H9 (cell line): ENCODE measurements around the gene IL17REL. TPM values are rescaled to one million over a fixed set of nuclear protein-coding genes. Genes with fewer than 3 reads are reported as not detected.

Source experiments
- DNase-seq: peaks from one replicate; pipeline ENCODE4 v3.0.0-alpha.2; 2017
- H2AFZ ChIP-seq: one replicate; pipeline ENCODE4 v1.6.1; 2013; ENCODE audit warnings: mild to moderate bottlenecking, low read length, control low read depth, moderate library complexity
- H2AK5ac ChIP-seq: 2 replicates; pipeline ENCODE4 v1.6.1; 2013; ENCODE audit warnings: low read length, control low read depth, mixed read lengths; ENCODE audit not compliant: insufficient read length
- H2BK120ac ChIP-seq: one replicate; pipeline ENCODE4 v1.6.1; 2013; ENCODE audit warnings: low read depth, mild to moderate bottlenecking, low read length, control low read depth, inconsistent platforms; ENCODE audit not compliant: poor library complexity, severe bottlenecking
- H2BK12ac ChIP-seq: 2 replicates; pipeline ENCODE4 v1.6.1; 2013; ENCODE audit warnings: low read length, control low read depth, mixed read lengths, low read depth; ENCODE audit not compliant: insufficient read length
- H2BK15ac ChIP-seq: 2 replicates; pipeline ENCODE4 v1.6.1; 2013; ENCODE audit warnings: low read depth, low read length, control low read depth
- H2BK20ac ChIP-seq: one replicate; pipeline ENCODE4 v1.6.1; 2013; ENCODE audit warnings: low read depth, mild to moderate bottlenecking, low read length, control low read depth, inconsistent platforms; ENCODE audit not compliant: poor library complexity, severe bottlenecking
- H2BK5ac ChIP-seq: 2 replicates; pipeline ENCODE4 v1.6.1; 2013; ENCODE audit warnings: low read length, control low read depth, mixed read lengths; ENCODE audit not compliant: insufficient read length
- H3K14ac ChIP-seq: 2 replicates; pipeline ENCODE4 v1.6.1; 2013; ENCODE audit warnings: low read length, control low read depth; ENCODE audit not compliant: insufficient read depth
- H3K18ac ChIP-seq: 2 replicates; pipeline ENCODE4 v1.6.1; 2013; ENCODE audit warnings: low read depth, mild to moderate bottlenecking, mixed read lengths, low read length, control low read depth; ENCODE audit not compliant: insufficient read length
- H3K23ac ChIP-seq: 2 replicates; pipeline ENCODE4 v1.6.1; 2013; ENCODE audit warnings: low read length, control low read depth, mixed read lengths, low read depth; ENCODE audit not compliant: insufficient read length
- H3K23me2 ChIP-seq: 2 replicates; pipeline ENCODE4 v1.6.1; 2013; ENCODE audit warnings: low read depth, mild to moderate bottlenecking, mixed read lengths, low read length, control low read depth; ENCODE audit not compliant: insufficient read length, poor library complexity, severe bottlenecking
- H3K27ac ChIP-seq: 2 replicates; pipeline ENCODE4 v1.5.1; 2013; ENCODE audit warnings: low read length, control low read depth, mixed read lengths, low read depth; ENCODE audit not compliant: insufficient read length
- H3K27me3 ChIP-seq: 2 replicates; pipeline ENCODE4 v1.6.1; 2013; ENCODE audit warnings: low read length, control low read depth, inconsistent platforms; ENCODE audit not compliant: insufficient read depth
- H3K4ac ChIP-seq: 2 replicates; pipeline ENCODE4 v1.6.1; 2013; ENCODE audit warnings: low read depth, mild to moderate bottlenecking, control low read depth, inconsistent platforms, low read length, moderate library complexity
- H3K4me1 ChIP-seq: 2 replicates; pipeline ENCODE4 v1.6.1; 2013; ENCODE audit warnings: low read length, control low read depth, inconsistent platforms; ENCODE audit not compliant: insufficient read depth
- H3K4me2 ChIP-seq: 2 replicates; pipeline ENCODE4 v1.6.1; 2013; ENCODE audit warnings: low read length, control low read depth, mixed read lengths; ENCODE audit not compliant: insufficient read length, insufficient read depth
- H3K56ac ChIP-seq: 2 replicates; pipeline ENCODE4 v1.6.1; 2013; ENCODE audit warnings: low read depth, mild to moderate bottlenecking, mixed read lengths, low read length, control low read depth; ENCODE audit not compliant: insufficient read length
- H3K79me1 ChIP-seq: 2 replicates; pipeline ENCODE4 v1.6.1; 2013; ENCODE audit warnings: low read depth, mild to moderate bottlenecking, moderate library complexity, low read length, control low read depth, inconsistent platforms; ENCODE audit not compliant: insufficient read depth, poor library complexity, severe bottlenecking
- H3K79me2 ChIP-seq: 2 replicates; pipeline ENCODE4 v1.6.1; 2013; ENCODE audit warnings: low read length, control low read depth, inconsistent platforms; ENCODE audit not compliant: insufficient read depth
- H3K9ac ChIP-seq: 2 replicates; pipeline ENCODE4 v1.6.1; 2013; ENCODE audit warnings: low read length, control low read depth, mixed read lengths; ENCODE audit not compliant: insufficient read length; ENCODE audit errors: extremely low read depth
- H3K9me3 ChIP-seq: one replicate; pipeline ENCODE4 v1.6.1; 2013; ENCODE audit warnings: low read depth, low read length, inconsistent platforms; ENCODE audit not compliant: control insufficient read depth
- H3T11ph ChIP-seq: one replicate; pipeline ENCODE4 v1.6.1; 2013; ENCODE audit warnings: mild to moderate bottlenecking, low read length, control low read depth, inconsistent platforms
- H4K20me1 ChIP-seq: one replicate; pipeline ENCODE4 v1.6.1; 2013; ENCODE audit not compliant: control insufficient read depth, insufficient read length, insufficient read depth
- H4K5ac ChIP-seq: 2 replicates; pipeline ENCODE4 v1.6.1; 2013; ENCODE audit warnings: low read depth, mild to moderate bottlenecking, mixed read lengths, low read length, control low read depth; ENCODE audit not compliant: insufficient read length
- H4K8ac ChIP-seq: replicated peaks from 2 replicates; pipeline ENCODE4 v1.6.1; 2013; ENCODE audit warnings: low read length, control low read depth, mixed read lengths, low read depth; ENCODE audit not compliant: insufficient read length
- H4K91ac ChIP-seq: 2 replicates; pipeline ENCODE4 v1.6.1; 2013; ENCODE audit warnings: low read depth, mild to moderate bottlenecking, moderate library complexity, mixed read lengths, low read length, control low read depth; ENCODE audit not compliant: insufficient read length
- H3K27ac Mint-ChIP-seq, 3 experiments: 2 replicates in 2 of 3; 3 replicates in 1 of 3; pipeline ENCODE4 v1.8.0; 2020 to 2021; ENCODE audit warnings: mixed read lengths in 3 of 3, mild to moderate bottlenecking in 1 of 3, moderate library complexity in 1 of 3
- H3K27me3 Mint-ChIP-seq: 2 replicates; pipeline ENCODE4 v1.8.0; 2021; ENCODE audit warnings: low read depth, mild to moderate bottlenecking, moderate library complexity, mixed read lengths
- H3K36me3 Mint-ChIP-seq, 3 experiments: 2 replicates in 2 of 3; 3 replicates in 1 of 3; pipeline ENCODE4 v1.8.0; 2020 to 2021; ENCODE audit warnings: low read depth in 3 of 3, mixed read lengths in 3 of 3; ENCODE audit not compliant: insufficient read depth in 1 of 3
- H3K4me1 Mint-ChIP-seq, 2 experiments: 2 replicates each; pipeline ENCODE4 v1.8.0; 2020; ENCODE audit warnings: mixed read lengths in 2 of 2
- H3K4me3 Mint-ChIP-seq, 2 experiments: 2 replicates in 1 of 2; 3 replicates in 1 of 2; pipeline ENCODE4 v1.8.0; 2020 to 2021; ENCODE audit warnings: mild to moderate bottlenecking in 2 of 2, mixed read lengths in 2 of 2, moderate library complexity in 1 of 2
- H3K9me3 Mint-ChIP-seq, 2 experiments: 2 replicates in 1 of 2; 3 replicates in 1 of 2; pipeline ENCODE4 v1.8.0; 2020; ENCODE audit warnings: mild to moderate bottlenecking in 2 of 2, mixed read lengths in 2 of 2, moderate library complexity in 1 of 2
- CTCF ChIP-seq: fragments of 200-600 bp; sonication (generic); conservative IDR thresholded peaks from 3 replicates; pipeline ENCODE4 v1.8.0; 2021; ENCODE audit warnings: antibody characterized with exemption, mild to moderate bottlenecking
- WGBS: extraction: QIAGEN DNeasy Blood & Tissue Kit; methylation state at CpG from one replicate; pipeline ENCODE4 v1.1.7; 2013; ENCODE audit warnings: missing lambda C conversion rate, low lambda C conversion rate, mixed read lengths; ENCODE audit not compliant: insufficient read length; ENCODE audit errors: extremely low coverage; 5-methylcytosine and 5-hydroxymethylcytosine counted together
- total RNA-seq: library from RNA; stranded (reverse); gene quantifications from 2 replicates; pipeline ENCODE4 v1.2.1, GENCODE V29; 2021

Gene IL17REL
- total RNA-seq, 1 experiment from 2014 or later = 0.20 TPM

- Histone ChIP-seq H3K4me2 (no peak overlapping the region), H3K79me2 (no peaks in the 10 kb centered on the region), H3K4me1 (no peaks in the 10 kb centered on the region), H3T11ph (no peak overlapping the region), H3K79me1 (no peaks in the 10 kb centered on the region), H2BK12ac (no peak overlapping the region), H3K23me2 (no peaks in the 10 kb centered on the region), H3K27ac (no peak overlapping the region), H4K8ac (no peak overlapping the region), H2BK20ac (no peak overlapping the region), H3K9ac (no peak overlapping the region), H2BK120ac (no peak overlapping the region), H3K27me3 (peaks cover 2% of the 10 kb centered on the region; the same call in 1 of the 2 replicates), H4K5ac (no peak overlapping the region), H2BK5ac (no peak overlapping the region), H3K14ac (no peak overlapping the region), H3K9me3 (no peaks in the 10 kb centered on the region), H4K20me1 (no peaks in the 10 kb centered on the region), H2AFZ (no peak overlapping the region), H2BK15ac (no peak overlapping the region), H2AK5ac (no peak overlapping the region), H3K56ac (no peak overlapping the region), H3K18ac (no peak overlapping the region), H3K4ac (no peak overlapping the region), H3K23ac (no peak overlapping the region), H4K91ac (no peak overlapping the region)
- peaks cover 79% of the 10 kb centered on the region for H3K27me3 Mint-ChIP-seq
- no CpG with 5 or more reads among the region's 2 CpGs for WGBS
- H3K36me3 Mint-ChIP-seq = peaks cover 0 to 5% (median 3%) of the 10 kb centered on the region in 3 experiments; a peak in 3 of 7 replicates
- no peak overlapping the region for H3K27ac Mint-ChIP-seq
- DNase-seq = no peak
- no peak overlapping the region for H3K4me3 Mint-ChIP-seq
- no peak for TF ChIP-seq CTCF
- H3K9me3 Mint-ChIP-seq = peaks cover 26 to 32% of the 10 kb centered on the region in 2 experiments
- H3K4me1 Mint-ChIP-seq = peaks cover 0 to 3% of the 10 kb centered on the region in 2 experiments; a peak in 1 of 4 replicates
Measured at GRCh38 chr22:49986325-49986724, 26.2 kb downstream of the IL17REL start.
